Measurements from ENCODE around the gene ZNF710.

- TF ChIP-seq CTCF (IDR thresholded peaks at IDR 0.05) (no peak), POLR2A (IDR thresholded peaks at IDR 0.05) (no peak), POLR2AphosphoS5 (IDR thresholded peaks at IDR 0.05) (no peak), EP300 (IDR thresholded peaks at IDR 0.05; ENCODE audit: low read depth) (no peak)
These were observed 72.9 kb downstream of the ZNF710 start for GRCh38 chr15:90074023-90074422.
